Endothelial cell of umbilical vein (primary cell): Measurements from ENCODE around the gene KRT81. TPM values are rescaled to one million over a fixed set of nuclear protein-coding genes. Genes with fewer than 3 reads are reported as not detected.

Experiments
- BruUV-seq: library from RNA; stranded (reverse); fragments of 400-500 nt; replicated peaks from 2 replicates; lab custom pipeline; 2021; lab: Mats Ljungman, UMichigan
- CTCF ChIA-PET: fragments of 300-600, 350-600 bp; sonication (Branson Sonifier 250); formaldehyde crosslinking; loops from one replicate; lab custom pipeline; 2021; ENCODE audit warnings: antibody characterized with exemption, inconsistent platforms; lab: Charles Lee
- POLR2A ChIA-PET: fragments of 300-600, 350-600 bp; sonication (Branson Sonifier 250); formaldehyde crosslinking; loops from one replicate; lab custom pipeline; 2021; ENCODE audit warnings: antibody characterized with exemption, inconsistent platforms; lab: Charles Lee
- DNase-seq: peaks from one replicate; pipeline ENCODE4 v3.0.0-alpha.2; 2011; ENCODE audit warnings: low read depth, low spot score
- FAIRE-seq: peaks from 2 replicates; lab custom pipeline; 2011; peaks lifted over from hg19 to GRCh38; lab: Jason Lieb, UNC
- H2AFZ ChIP-seq: 2 replicates; pipeline ENCODE4 v1.6.0; 2012; ENCODE audit warnings: low read depth, low read length, control low read depth, inconsistent platforms
- H3K27ac ChIP-seq: 2 replicates; pipeline ENCODE4 v1.5.1; 2011; ENCODE audit warnings: low read depth, mild to moderate bottlenecking, control low read depth, low read length, moderate library complexity; ENCODE audit not compliant: insufficient read depth
- H3K27me3 ChIP-seq, 2 experiments: 2 replicates each; pipeline versions ENCODE4 v1.6.0 to v1.6.1; 2011; ENCODE audit warnings: low read length in 2 of 2, mixed read lengths in 1 of 2; ENCODE audit not compliant: control insufficient read depth in 2 of 2, insufficient read depth in 2 of 2
- H3K36me3 ChIP-seq, 2 experiments: 2 replicates in 1 of 2; 3 replicates in 1 of 2; pipeline ENCODE4 v1.5.1; 2011; ENCODE audit warnings: low read length in 2 of 2, mild to moderate bottlenecking in 1 of 2, moderate library complexity in 1 of 2; ENCODE audit not compliant: control insufficient read depth in 2 of 2, insufficient read depth in 2 of 2; ENCODE audit errors: extremely low read depth in 1 of 2
- H3K4me1 ChIP-seq: 3 replicates; pipeline ENCODE4 v1.5.1; 2011; ENCODE audit warnings: mild to moderate bottlenecking, low read length; ENCODE audit not compliant: control insufficient read depth, insufficient read depth; ENCODE audit errors: extremely low read depth
- H3K4me2 ChIP-seq: 2 replicates; pipeline ENCODE4 v1.6.1; 2011; ENCODE audit warnings: low read length, control low read depth, mixed read lengths; ENCODE audit not compliant: insufficient read depth
- H3K4me3 ChIP-seq, 3 experiments: fragments of 200-600 bp in 1 of 3; sonication (generic), shearing (Covaris generic) in 1 of 3; replicated peaks in 1 of 3; 2 replicates each; pipeline ENCODE4 v1.5.1; 2011 to 2016; ENCODE audit warnings: control low read depth in 3 of 3, low read length in 3 of 3, mild to moderate bottlenecking in 2 of 3, inconsistent platforms in 1 of 3, low read depth in 1 of 3, moderate library complexity in 1 of 3; ENCODE audit not compliant: insufficient read depth in 1 of 3
- H3K79me2 ChIP-seq: 2 replicates; pipeline ENCODE4 v1.6.0; 2012; ENCODE audit warnings: low read length, inconsistent platforms; ENCODE audit not compliant: control insufficient read depth, insufficient read depth
- H3K9ac ChIP-seq: replicated peaks from 2 replicates; pipeline ENCODE3; 2011; ENCODE audit warnings: low read length, control low read depth; ENCODE audit not compliant: insufficient read depth; ENCODE audit errors: extremely low read depth
- H3K9me1 ChIP-seq: replicated peaks from 3 replicates; pipeline ENCODE4 v1.6.0; 2011; ENCODE audit warnings: mild to moderate bottlenecking, low read length; ENCODE audit not compliant: control insufficient read depth, insufficient read depth; ENCODE audit errors: extremely low read depth
- H3K9me3 ChIP-seq: replicated peaks from 2 replicates; pipeline ENCODE4 v1.5.1; 2012; ENCODE audit warnings: low read length, inconsistent platforms; ENCODE audit not compliant: control insufficient read depth, insufficient read depth
- H4K20me1 ChIP-seq: replicated peaks from 2 replicates; pipeline ENCODE3; 2011; ENCODE audit warnings: mild to moderate bottlenecking, low read length; ENCODE audit not compliant: control insufficient read depth, insufficient read depth; ENCODE audit errors: extremely low read depth
- CTCF ChIP-seq, 2 donors: IDR thresholded peaks; 1 replicate in 1 of 2; 2 replicates in 1 of 2; pipeline ENCODE4 v1.5.1; 2011; ENCODE audit warnings: low read length in 2 of 2, mild to moderate bottlenecking in 2 of 2, moderate library complexity in 2 of 2, control low read depth in 1 of 2, inconsistent platforms in 1 of 2, low read depth in 1 of 2; ENCODE audit not compliant: insufficient read depth in 1 of 2; ENCODE audit errors: extremely low read depth in 1 of 2
- EZH2 ChIP-seq: IDR thresholded peaks from 2 replicates; pipeline ENCODE4 v1.6.1; 2012; ENCODE audit warnings: borderline replicate concordance, low read depth, mild to moderate bottlenecking, moderate library complexity, low read length, inconsistent platforms; ENCODE audit not compliant: severe bottlenecking
- FOS ChIP-seq: IDR thresholded peaks from 2 replicates; pipeline ENCODE4 v1.6.1; 2011; ENCODE audit warnings: mild to moderate bottlenecking, low read length, moderate library complexity, borderline replicate concordance; ENCODE audit not compliant: insufficient read depth
- GATA2 ChIP-seq: IDR thresholded peaks from 2 replicates; pipeline ENCODE4 v1.7.0; 2011; ENCODE audit warnings: low read depth, mild to moderate bottlenecking, moderate library complexity, mixed read lengths, low read length; ENCODE audit not compliant: insufficient read length, insufficient read depth
- JUN ChIP-seq: IDR thresholded peaks from 2 replicates; pipeline ENCODE4 v1.6.1; 2011; ENCODE audit warnings: borderline replicate concordance, low read depth; ENCODE audit not compliant: insufficient read length, insufficient read depth
- MYC ChIP-seq: IDR thresholded peaks from one replicate; pipeline ENCODE4 v1.6.1; 2011; ENCODE audit warnings: mild to moderate bottlenecking, low read depth, low read length
- POLR2A ChIP-seq: IDR thresholded peaks from 2 replicates; pipeline ENCODE4 v1.6.1; 2012; ENCODE audit warnings: low read depth, mild to moderate bottlenecking, control low read depth, low read length
- POLR2AphosphoS5 ChIP-seq: IDR thresholded peaks from 2 replicates; pipeline ENCODE4 v1.6.1; 2012; ENCODE audit warnings: low read depth, mild to moderate bottlenecking, control low read depth, low read length, moderate library complexity; ENCODE audit not compliant: insufficient read depth
- dilution Hi-C: fragments of 300-500 bp; cut with MboI; formaldehyde crosslinking; loops from one replicate; pipeline ENCODE4 v1.15.0; 2019; ENCODE audit warnings: low sequenced_read_pairs; ENCODE audit not compliant: extremely low pct_ligation_motif_present
- intact Hi-C: fragments of 100-400 bp; cut with micrococcal nuclease; formaldehyde crosslinking; loops from one replicate; pipeline ENCODE4 v1.10.0; 2022
- polyA plus RNA-seq, 4 experiments: library from polyadenylated mRNA; depleted of rRNA in 3 of 4; stranded (reverse) in 3 of 4; unstranded in 1 of 4; fragments of >200 nt; gene quantifications; 2 replicates each; pipeline versions ENCODE4 v1.2.1 to v1.2.3, GENCODE V29; 2011 to 2012; ENCODE audit warnings: missing spikeins in 1 of 4
- total RNA-seq: library from RNA; stranded (reverse); gene quantifications from 2 replicates; pipeline ENCODE4 v1.2.3, GENCODE V29; 2021
- TF ChIP-seq, protein P1 (sequence below): IDR thresholded peaks from 2 replicates; pipeline ENCODE4 v1.6.1; 2011; ENCODE audit not compliant: insufficient read depth, insufficient read length

Gene KRT81
- total and polyA plus RNA-seq, 2 donors (not counting 3 experiments of a cell fraction or from before 2014, with no cell fraction given): not detected

- POLR2A ChIA-PET: no interaction called here
- CTCF ChIA-PET: interaction anchor here (1.0 to 3.7 kb wide), 10 partner anchors 13 to 553 kb away, joined by 3 to 32 read pairs (median 5); no protein-coding TSS in a partner anchor
- no peak for FAIRE-seq
- H3K9me1 ChIP-seq: no peaks in the 10 kb centered on the region
- intact Hi-C loops (no loop called here), dilution Hi-C loops (no loop called here)
- H3K4me1 ChIP-seq: no peaks in the 10 kb centered on the region
- no peak overlapping the region for H2AFZ ChIP-seq
- no peak for TF ChIP-seq MYC
- TF ChIP-seq GATA2: no peak
- TF ChIP-seq JUN: no peak
- no peak for TF ChIP-seq FOS
- no peak for TF ChIP-seq POLR2A
- no peak for TF ChIP-seq POLR2AphosphoS5
- TF ChIP-seq, protein P1, sequence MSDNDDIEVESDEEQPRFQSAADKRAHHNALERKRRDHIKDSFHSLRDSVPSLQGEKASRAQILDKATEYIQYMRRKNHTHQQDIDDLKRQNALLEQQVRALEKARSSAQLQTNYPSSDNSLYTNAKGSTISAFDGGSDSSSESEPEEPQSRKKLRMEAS: no peak
- no peak for TF ChIP-seq CTCF (IDR thresholded peaks at IDR 0.05; ENCODE audit: extremely low read depth in 1 of 2, insufficient read depth in 1 of 2, low read depth in 1 of 2, low read length in 2 of 2)
- no peak for TF ChIP-seq EZH2
- no peak overlapping the region for H3K4me2 ChIP-seq
- no peak overlapping the region for H3K27ac ChIP-seq
- H4K20me1 ChIP-seq: no peaks in the 10 kb centered on the region
- H3K9ac ChIP-seq: no peak overlapping the region
- H3K27me3 ChIP-seq: peaks cover 54 to 55% of the 10 kb centered on the region in 2 experiments
- H3K36me3 ChIP-seq: no peaks in the 10 kb centered on the region
- no peak overlapping the region for H3K4me3 ChIP-seq
- H3K9me3 ChIP-seq: no peaks in the 10 kb centered on the region
- DNase-seq: no peak
- H3K79me2 ChIP-seq: no peaks in the 10 kb centered on the region
- BruUV-seq: no TSS peak
Observed at GRCh38 chr12:52312086-52312485, 20.8 kb upstream of the KRT81 start.
